Glutamatergic neuron (in vitro differentiated cells): ENCODE results near the gene PRIM1. TPM values are rescaled to one million over a fixed set of nuclear protein-coding genes. Genes with fewer than 3 reads are reported as not detected.

Experiments used
- DNase-seq: peaks from one replicate; pipeline ENCODE4 v3.0.0; 2022
- H3K27ac Mint-ChIP-seq: one replicate; pipeline ENCODE4 v1.8.0; 2020; ENCODE audit warnings: mild to moderate bottlenecking, mixed read lengths, inconsistent platforms; ENCODE audit not compliant: unreplicated experiment
- H3K27me3 Mint-ChIP-seq: one replicate; pipeline ENCODE4 v1.8.0; 2020; ENCODE audit warnings: mild to moderate bottlenecking, moderate library complexity, mixed read lengths, inconsistent platforms; ENCODE audit not compliant: unreplicated experiment
- H3K36me3 Mint-ChIP-seq: one replicate; pipeline ENCODE4 v1.8.0; 2020; ENCODE audit warnings: mild to moderate bottlenecking, mixed read lengths, inconsistent platforms; ENCODE audit not compliant: unreplicated experiment
- H3K4me1 Mint-ChIP-seq: one replicate; pipeline ENCODE4 v1.8.0; 2020; ENCODE audit warnings: mild to moderate bottlenecking, low read depth, mixed read lengths, inconsistent platforms; ENCODE audit not compliant: unreplicated experiment
- H3K4me3 Mint-ChIP-seq: one replicate; pipeline ENCODE4 v1.8.0; 2020; ENCODE audit warnings: mild to moderate bottlenecking, mixed read lengths, inconsistent platforms; ENCODE audit not compliant: unreplicated experiment
- H3K9me3 Mint-ChIP-seq: one replicate; pipeline ENCODE4 v1.8.0; 2020; ENCODE audit warnings: mild to moderate bottlenecking, moderate library complexity, mixed read lengths, inconsistent platforms; ENCODE audit not compliant: unreplicated experiment
- CTCF ChIP-seq: fragments of 200-600 bp; sonication (generic); IDR thresholded peaks from one replicate; pipeline ENCODE4 v1.5.0; 2021; ENCODE audit not compliant: partially characterized antibody, unreplicated experiment
- total RNA-seq: library from RNA; stranded (reverse); fragmentation: NEBNext Ultra II Directional; extraction: Animal tissue kit (Norgen Biotek cat#: 25700); gene quantifications from one replicate; pipeline ENCODE4 v1.2.1, GENCODE V29; 2021; ENCODE audit not compliant: unreplicated experiment

The PRIM1 gene
- total RNA-seq, 1 donor from 2014 or later, result 11.3 TPM

- Mint-ChIP-seq H3K9me3 (no peaks in the 10 kb centered on the region), H3K36me3 (no peaks in the 10 kb centered on the region), H3K4me1 (peaks cover 3% of the 10 kb centered on the region), H3K27ac (no peak overlapping the region), H3K27me3 (peaks cover 2% of the 10 kb centered on the region), H3K4me3 (no peak overlapping the region)
- no peak for TF ChIP-seq CTCF
- DNase-seq, result no peak
Observed at GRCh38 chr12:56768424-56768823, 16.3 kb upstream of the PRIM1 start.

GRCh38 chr12:56766535-56766934, 14.4 kb upstream of the PRIM1 start:
- H3K27ac Mint-ChIP-seq, result no peak overlapping the region
- H3K27me3 Mint-ChIP-seq, result peaks cover 2% of the 10 kb centered on the region
- H3K4me3 Mint-ChIP-seq, result peak overlapping the region; percentile 12
- no peaks in the 10 kb centered on the region for H3K36me3 Mint-ChIP-seq
- peaks cover 3% of the 10 kb centered on the region for H3K4me1 Mint-ChIP-seq
- H3K9me3 Mint-ChIP-seq, result no peaks in the 10 kb centered on the region
- no peak for TF ChIP-seq CTCF
- DNase-seq, result no peak

- H3K27ac Mint-ChIP-seq, result no peak overlapping the region
- H3K4me3 Mint-ChIP-seq, result no peak overlapping the region
- H3K27me3 Mint-ChIP-seq, result peaks cover 2% of the 10 kb centered on the region
- no peaks in the 10 kb centered on the region for H3K36me3 Mint-ChIP-seq
- H3K4me1 Mint-ChIP-seq, result no peaks in the 10 kb centered on the region
- no peak for TF ChIP-seq CTCF
- H3K9me3 Mint-ChIP-seq, result no peaks in the 10 kb centered on the region
- no peak for DNase-seq
Observed at GRCh38 chr12:56763753-56764657, 11.9 kb upstream of the PRIM1 start.

- peaks cover 13% of the 10 kb centered on the region for H3K36me3 Mint-ChIP-seq
- H3K27me3 Mint-ChIP-seq, result peaks cover 2% of the 10 kb centered on the region
- no peak for DNase-seq
- H3K9me3 Mint-ChIP-seq, result peaks cover 5% of the 10 kb centered on the region
- TF ChIP-seq CTCF, result no peak
- no peak overlapping the region for H3K4me3 Mint-ChIP-seq
- no peak overlapping the region for H3K27ac Mint-ChIP-seq
- H3K4me1 Mint-ChIP-seq, result no peaks in the 10 kb centered on the region
Observed at GRCh38 chr12:56761812-56762211, 9.7 kb upstream of the PRIM1 start.

- no peaks in the 10 kb centered on the region for H3K27me3 Mint-ChIP-seq
- H3K27ac Mint-ChIP-seq, result no peak overlapping the region
- no peak overlapping the region for H3K4me3 Mint-ChIP-seq
- no peak for TF ChIP-seq CTCF
- DNase-seq, result no peak
- peaks cover 13% of the 10 kb centered on the region for H3K36me3 Mint-ChIP-seq
- H3K4me1 Mint-ChIP-seq, result no peaks in the 10 kb centered on the region
- H3K9me3 Mint-ChIP-seq, result peaks cover 5% of the 10 kb centered on the region
Observed at GRCh38 chr12:56760460-56760859, 8.3 kb upstream of the PRIM1 start.
